GM21619 (cell line): ENCODE measurements around the gene MBOAT7.

ENCODE experiments used
- ATAC-seq: cut with Tn5 transposase; IDR thresholded peaks from one replicate; pipeline ENCODE4 v1.9.1; 2021; ENCODE audit not compliant: unreplicated experiment

The MBOAT7 gene

DNA sequence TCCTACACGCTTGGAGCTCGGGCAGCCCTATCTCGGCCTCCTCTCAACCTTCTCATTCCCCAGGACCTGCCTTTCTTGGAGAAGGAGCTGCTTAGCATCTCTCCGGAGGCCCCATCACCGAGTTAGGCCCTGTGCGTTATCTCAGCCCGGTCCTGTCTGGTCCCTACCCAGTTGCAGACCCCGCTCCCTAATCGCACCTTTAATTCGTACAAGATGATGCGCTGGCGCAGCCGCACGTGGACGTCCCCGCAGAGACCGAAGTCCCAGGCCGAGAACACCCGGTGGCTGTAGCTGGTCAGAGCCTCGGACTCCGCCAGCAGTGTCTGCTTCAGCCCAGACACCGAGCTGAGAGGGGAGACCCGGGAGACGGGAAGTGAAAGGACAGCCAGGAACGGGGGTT, 24.2 kb downstream of the MBOAT7 start:
- ATAC-seq, result no peak

DNA sequence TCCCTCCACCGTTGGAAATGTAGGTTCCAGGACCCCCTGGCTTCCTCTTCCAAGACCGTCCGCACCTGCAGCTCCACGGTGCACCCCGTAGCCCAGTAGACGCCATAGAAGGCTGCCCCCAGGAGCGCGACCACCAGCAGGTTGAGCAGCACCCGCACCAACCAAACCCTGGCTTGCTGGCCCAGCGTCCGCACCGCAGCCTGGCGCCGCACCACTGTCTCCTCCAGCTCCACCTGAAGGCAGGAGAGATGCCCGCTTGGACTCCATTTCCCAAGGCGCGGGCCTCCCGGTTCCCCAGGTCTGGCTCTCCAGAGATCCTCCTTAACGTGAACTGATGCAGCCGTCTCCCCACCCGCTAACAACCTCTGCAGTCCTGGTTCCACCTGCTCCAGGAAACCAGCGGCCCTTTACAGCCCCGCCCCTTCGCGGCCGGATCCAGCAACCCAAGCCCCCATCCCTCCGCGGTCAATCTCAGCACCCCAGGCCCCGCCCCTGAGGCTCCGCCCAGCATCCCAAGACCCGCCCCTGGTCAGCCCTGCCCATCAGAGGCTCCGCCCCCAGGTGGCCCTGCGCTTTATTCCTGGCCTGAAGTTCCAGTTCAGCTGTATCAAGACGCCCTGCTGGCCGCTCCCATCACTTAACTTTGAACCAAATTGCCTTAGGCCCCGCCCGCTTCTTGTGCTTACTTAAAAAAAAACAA, 24.9 kb downstream of the MBOAT7 start:
- no peak for ATAC-seq

- no peak for ATAC-seq
Measured at GRCh38 chr19:54162884-54163283, 26.5 kb downstream of the MBOAT7 start.

- no peak for ATAC-seq
Measured at GRCh38 chr19:54162241-54162805, 27.1 kb downstream of the MBOAT7 start.

GRCh38 chr19:54160854-54161253, 28.5 kb downstream of the MBOAT7 start:
- no peak for ATAC-seq

GRCh38 chr19:54160182-54160811, 29.1 kb downstream of the MBOAT7 start:
- no peak for ATAC-seq

GRCh38 chr19:54159352-54160181, 29.8 kb downstream of the MBOAT7 start, which contains the start of gene LENG1:
TSS of gene LENG1 (minus strand) at chr19:54159721. CDS start at chr19:54159695, 26 bp downstream.
- peak; percentile 85 for ATAC-seq

- no peak for ATAC-seq
Measured at GRCh38 chr19:54158812-54159351, 30.5 kb downstream of the MBOAT7 start.

DNA sequence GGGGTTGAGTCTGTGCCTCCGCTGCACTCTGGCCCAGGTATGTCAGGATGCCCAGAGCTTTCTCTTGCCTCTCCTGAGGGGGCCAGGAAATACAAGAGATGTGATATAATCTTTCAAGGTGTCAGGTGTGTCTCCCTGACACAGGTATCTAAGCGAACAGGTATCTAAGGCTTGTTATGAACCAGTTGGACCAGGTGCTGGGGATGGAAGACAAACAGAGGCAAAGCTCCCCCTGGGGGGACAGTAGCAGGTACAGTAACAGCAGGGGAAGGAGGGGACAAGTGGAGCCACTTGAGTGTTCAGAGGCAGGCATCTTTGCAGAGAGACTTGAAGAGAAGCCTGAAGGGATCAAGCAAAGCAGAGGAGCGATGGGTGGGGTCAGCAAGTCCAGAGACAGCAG, 32.4 kb downstream of the MBOAT7 start:
- no peak for ATAC-seq

GRCh38 chr19:54156490-54156889, 32.9 kb downstream of the MBOAT7 start:
- no peak for ATAC-seq

GRCh38 chr19:54155694-54156093, 33.7 kb downstream of the MBOAT7 start:
- ATAC-seq, result no peak

GRCh38 chr19:54154603-54155345, 34.6 kb downstream of the MBOAT7 start:
- ATAC-seq, result no peak

GRCh38 chr19:54153731-54154326, 35.6 kb downstream of the MBOAT7 start:
- ATAC-seq, result no peak

GRCh38 chr19:54152878-54153524, 36.4 kb downstream of the MBOAT7 start:
- ATAC-seq, result no peak

- no peak for ATAC-seq
Measured at GRCh38 chr19:54152267-54152666, 37.1 kb downstream of the MBOAT7 start.

- ATAC-seq, result no peak
Measured at GRCh38 chr19:54151362-54152035, 37.9 kb downstream of the MBOAT7 start.

- ATAC-seq, result no peak
Measured at GRCh38 chr19:54149021-54149812, 40.2 kb downstream of the MBOAT7 start.

- ATAC-seq, result no peak
Measured at GRCh38 chr19:54148158-54148557, 41.2 kb downstream of the MBOAT7 start.
